Gastroesophageal sphincter (tissue), 4 donors: ENCODE measurements around the gene HRH3. TPM values are rescaled to one million over a fixed set of nuclear protein-coding genes. Genes with fewer than 3 reads are reported as not detected.

Experiments used
- ATAC-seq: fragments of 150-250 bp; one replicate; pipeline ENCODE4 v1.9.1; 2016; ENCODE audit warnings: mild to moderate bottlenecking, moderate library complexity
- H3K27ac ChIP-seq, 4 donors: fragments of 200-600 bp; sonication (generic) in 3 of 4; 1 replicate in 3 of 4; 2 replicates in 1 of 4; pipeline ENCODE4 v1.5.1; 2016 to 2019
- H3K27me3 ChIP-seq: fragments of 200-600 bp; sonication (generic); one replicate; pipeline ENCODE4 v1.5.1; 2019
- H3K36me3 ChIP-seq, 2 donors: fragments of 200-600 bp; sonication (generic); one replicate each; pipeline ENCODE4 v1.5.1; 2019; ENCODE audit warnings: control low read depth in 1 of 2
- H3K4me1 ChIP-seq, 3 donors: fragments of 200-600 bp; sonication (generic); 1 replicate in 2 of 3; 2 replicates in 1 of 3; pipeline ENCODE4 v1.5.1; 2016 to 2019; ENCODE audit warnings: control low read depth in 2 of 3
- H3K4me3 ChIP-seq, 2 donors: fragments of 200-600 bp; sonication (generic); one replicate each; pipeline ENCODE4 v1.5.1; 2019; ENCODE audit warnings: mild to moderate bottlenecking in 1 of 2, moderate library complexity in 1 of 2
- H3K9me3 ChIP-seq, 3 donors: fragments of 200-600 bp; sonication (generic); one replicate each; pipeline ENCODE4 v1.5.1; 2017 to 2019; ENCODE audit warnings: control low read depth in 2 of 3
- CTCF ChIP-seq, 4 experiments: fragments of 200-600 bp in 2 of 4; fragments of 450-650 bp in 2 of 4; sonication (generic) in 1 of 4; IDR thresholded peaks; one replicate each; pipeline ENCODE4 v1.5.1; 2017 to 2019; ENCODE audit warnings: antibody characterized with exemption in 4 of 4, mild to moderate bottlenecking in 2 of 4, moderate library complexity in 2 of 4
- EP300 ChIP-seq: sonication (generic); formaldehyde crosslinking; IDR thresholded peaks from one replicate; pipeline ENCODE4 v1.6.1; 2017; ENCODE audit warnings: antibody characterized with exemption, mild to moderate bottlenecking
- POLR2A ChIP-seq, 2 donors: fragments of 450-650 bp; IDR thresholded peaks; one replicate each; pipeline ENCODE4 v1.6.1; 2017; ENCODE audit warnings: antibody characterized with exemption in 2 of 2, mild to moderate bottlenecking in 2 of 2, moderate library complexity in 1 of 2
- POLR2AphosphoS5 ChIP-seq: sonication (generic); formaldehyde crosslinking; IDR thresholded peaks from one replicate; pipeline ENCODE4 v1.6.1; 2017; ENCODE audit warnings: antibody characterized with exemption
- WGBS, 2 donors: methylation state at CpG; one replicate each; pipeline ENCODE4 v1.1.5; 2018; ENCODE audit warnings: low coverage in 1 of 2; 5-methylcytosine and 5-hydroxymethylcytosine counted together
- total RNA-seq, 4 donors: library from RNA; depleted of rRNA; stranded (reverse); fragments of >200 nt; gene quantifications; one replicate each; pipeline ENCODE4 v1.1.0, GENCODE V29; 2016

HRH3 gene
- total RNA-seq, 4 donors from 2014 or later: not detected

GRCh38 chr20:62212299-62212698 is 7.8 kb downstream of the HRH3 start:
- Histone ChIP-seq H3K27me3 (peaks cover 81% of the 10 kb centered on the region), H3K9me3 (no peaks in the 10 kb centered on the region), H3K4me3 (no peak overlapping the region), H3K36me3 (no peaks in the 10 kb centered on the region), H3K27ac (no peak overlapping the region), H3K4me1 (no peaks in the 10 kb centered on the region)
- ATAC-seq: no peak
- no CpG with 5 or more reads among the region's 10 CpGs for WGBS, 2 donors
- TF ChIP-seq CTCF (IDR thresholded peaks at IDR 0.05): no peak
- no peak for TF ChIP-seq EP300
- TF ChIP-seq POLR2AphosphoS5: no peak
- no peak for TF ChIP-seq POLR2A (IDR thresholded peaks at IDR 0.05)

- no peaks in the 10 kb centered on the region for H3K9me3 ChIP-seq
- ATAC-seq: no peak
- no peaks in the 10 kb centered on the region for H3K4me1 ChIP-seq
- TF ChIP-seq POLR2A (IDR thresholded peaks at IDR 0.05) (no peak), CTCF (IDR thresholded peaks at IDR 0.05) (no peak), POLR2AphosphoS5 (no peak), EP300 (no peak)
- H3K36me3 ChIP-seq: no peaks in the 10 kb centered on the region
- H3K4me3 ChIP-seq: no peak overlapping the region
- H3K27me3 ChIP-seq: peaks cover 77% of the 10 kb centered on the region
- no peak overlapping the region for H3K27ac ChIP-seq
- no CpG with 5 or more reads among the region's 9 CpGs for WGBS, 2 donors
These were observed 8.2 kb downstream of the HRH3 start for GRCh38 chr20:62211769-62212288.

GRCh38 chr20:62211216-62211615 is 8.9 kb downstream of the HRH3 start:
- no peaks in the 10 kb centered on the region for H3K36me3 ChIP-seq
- TF ChIP-seq EP300: no peak
- no peak for TF ChIP-seq POLR2AphosphoS5
- no peak for TF ChIP-seq POLR2A (IDR thresholded peaks at IDR 0.05)
- no peak for TF ChIP-seq CTCF (IDR thresholded peaks at IDR 0.05)
- no peak overlapping the region for H3K27ac ChIP-seq
- WGBS, 2 donors: 76% methylated on average over 2 of the region's 8 CpGs; no CpG with 5 or more reads in 1 of the 2 donors
- ATAC-seq: no peak
- H3K9me3 ChIP-seq: no peaks in the 10 kb centered on the region
- no peaks in the 10 kb centered on the region for H3K4me1 ChIP-seq
- no peak overlapping the region for H3K4me3 ChIP-seq
- peaks cover 71% of the 10 kb centered on the region for H3K27me3 ChIP-seq

GRCh38 chr20:62210496-62210855 is 9.6 kb downstream of the HRH3 start:
- ATAC-seq: no peak
- H3K27me3 ChIP-seq: peaks cover 63% of the 10 kb centered on the region
- H3K9me3 ChIP-seq: no peaks in the 10 kb centered on the region
- TF ChIP-seq EP300 (no peak), POLR2A (IDR thresholded peaks at IDR 0.05) (no peak), CTCF (IDR thresholded peaks at IDR 0.05) (no peak), POLR2AphosphoS5 (no peak)
- H3K36me3 ChIP-seq: no peaks in the 10 kb centered on the region
- no peaks in the 10 kb centered on the region for H3K4me1 ChIP-seq
- no peak overlapping the region for H3K4me3 ChIP-seq
- WGBS, 2 donors: no CpG with 5 or more reads among the region's 21 CpGs
- no peak overlapping the region for H3K27ac ChIP-seq

GRCh38 chr20:62209850-62210495 is 10.1 kb downstream of the HRH3 start:
- WGBS, 2 donors: 52 to 56% methylated on average over 4 to 5 of the region's 17 CpGs
- H3K27me3 ChIP-seq: peaks cover 58% of the 10 kb centered on the region
- H3K27ac ChIP-seq: no peak overlapping the region
- no peaks in the 10 kb centered on the region for H3K4me1 ChIP-seq
- ATAC-seq: no peak
- no peaks in the 10 kb centered on the region for H3K9me3 ChIP-seq
- H3K4me3 ChIP-seq: no peak overlapping the region
- TF ChIP-seq POLR2AphosphoS5: no peak
- no peak for TF ChIP-seq POLR2A (IDR thresholded peaks at IDR 0.05)
- TF ChIP-seq EP300: no peak
- TF ChIP-seq CTCF (IDR thresholded peaks at IDR 0.05): no peak
- no peaks in the 10 kb centered on the region for H3K36me3 ChIP-seq
